ENCODE results near the gene EXOC3L1.

The EXOC3L1 gene

DNA sequence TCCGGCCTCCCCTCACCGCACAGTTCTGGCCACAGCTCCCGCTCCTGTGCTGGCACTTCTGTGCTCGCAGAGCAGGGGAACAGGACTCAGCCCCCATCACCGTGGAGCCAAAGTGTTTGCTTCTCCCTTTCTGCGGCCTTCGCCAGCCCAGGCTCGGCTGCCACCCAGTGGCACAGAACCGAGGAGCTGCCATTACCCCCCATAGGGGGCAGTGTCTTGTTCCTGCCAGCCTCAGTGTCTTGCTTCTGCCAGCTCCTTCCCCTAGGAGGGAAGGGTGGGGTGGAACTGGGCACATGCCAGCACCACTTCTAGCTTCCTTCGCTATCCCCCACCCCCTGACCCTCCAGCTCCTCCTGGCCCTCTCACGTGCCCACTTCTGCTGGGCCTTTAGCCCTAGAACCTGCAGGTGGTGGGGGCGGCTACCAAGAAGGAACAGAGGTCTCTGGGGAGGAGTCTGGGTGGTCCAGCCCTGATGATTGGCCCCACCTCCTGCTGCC, 8.3 kb upstream of the EXOC3L1 start:
- DNase-seq, result no peak

DNA sequence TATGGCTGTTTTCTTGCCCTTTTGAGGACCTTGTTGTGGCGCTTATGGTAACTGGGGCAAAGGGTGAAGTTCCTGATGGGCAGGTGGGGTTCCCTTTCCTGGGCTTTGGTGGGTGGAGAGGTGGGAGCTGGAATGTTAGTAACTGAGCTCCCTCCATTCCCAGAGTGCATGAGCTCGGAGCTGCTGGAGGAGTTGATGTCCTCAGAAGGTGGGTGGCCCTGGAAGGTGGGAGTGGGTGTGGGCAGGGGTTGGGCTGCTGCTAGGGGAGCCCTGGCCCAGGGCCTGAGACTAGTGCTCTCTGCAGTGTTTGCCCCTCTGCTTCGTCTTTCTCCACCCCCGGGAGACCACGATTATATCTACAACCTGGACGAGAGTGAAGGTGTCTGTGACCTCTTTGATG, 7.8 kb upstream of the EXOC3L1 start:
- no peak for DNase-seq

DNA sequence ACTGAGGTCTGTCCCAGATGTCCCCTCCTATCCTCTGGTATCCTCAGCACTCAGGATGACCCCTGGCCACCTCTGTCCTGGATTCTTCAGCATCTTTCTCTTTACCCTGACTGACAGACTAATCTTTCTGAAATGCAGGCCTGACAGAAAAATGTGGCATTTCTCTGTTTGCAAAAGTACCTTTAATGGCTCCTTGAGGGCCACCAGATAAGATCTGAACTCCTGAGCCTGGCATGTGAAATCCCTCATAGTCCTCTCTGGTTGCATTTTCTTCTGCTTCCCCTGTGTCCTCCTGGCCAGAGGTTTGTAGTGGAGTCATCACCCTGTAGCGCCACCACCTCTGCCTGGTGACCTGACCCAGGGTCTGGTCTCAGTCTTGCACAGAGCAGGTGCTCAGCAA, 6.9 kb upstream of the EXOC3L1 start:
- DNase-seq, result no peak

DNA sequence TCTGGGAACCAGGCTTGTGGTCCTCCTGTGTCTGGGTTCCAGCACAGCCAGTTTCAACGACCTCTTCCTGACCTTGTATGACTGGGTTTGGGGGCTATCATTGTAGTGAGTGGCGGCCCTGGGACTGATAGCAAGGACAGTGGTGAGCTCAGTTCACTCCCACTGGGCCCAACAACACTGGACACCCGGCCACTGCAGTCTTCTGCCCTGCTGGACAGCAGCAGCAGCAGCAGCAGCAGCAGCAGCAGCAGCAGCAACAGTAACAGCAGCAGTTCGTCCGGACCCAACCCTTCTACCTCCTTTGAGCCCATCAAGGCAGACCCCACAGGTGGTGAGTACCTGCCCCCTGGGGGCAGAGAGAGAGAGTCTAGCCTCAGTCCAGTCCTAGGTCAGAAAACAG, 5.7 kb upstream of the EXOC3L1 start:
- DNase-seq, result no peak

DNA sequence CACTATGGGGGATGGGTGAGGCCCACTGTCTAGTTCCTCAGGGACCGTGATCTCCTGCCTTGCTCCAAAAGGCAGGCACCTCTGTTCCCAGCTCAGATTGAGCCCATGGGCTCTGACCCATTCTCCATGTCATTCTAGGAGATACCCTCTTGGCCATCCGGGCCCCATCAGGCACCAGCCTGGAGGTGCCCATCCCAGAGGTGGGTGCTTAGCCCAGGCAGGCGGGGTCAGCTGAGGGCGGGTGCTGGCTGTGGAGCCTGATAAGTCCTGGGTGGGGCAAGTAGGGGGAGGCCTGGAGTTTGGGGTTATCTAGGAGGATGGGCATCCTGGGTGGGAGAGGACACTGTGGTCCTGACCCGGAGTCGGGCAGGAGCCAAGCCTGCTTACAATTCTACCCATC, 4.3 kb upstream of the EXOC3L1 start:
- DNase-seq, result no peak

DNA sequence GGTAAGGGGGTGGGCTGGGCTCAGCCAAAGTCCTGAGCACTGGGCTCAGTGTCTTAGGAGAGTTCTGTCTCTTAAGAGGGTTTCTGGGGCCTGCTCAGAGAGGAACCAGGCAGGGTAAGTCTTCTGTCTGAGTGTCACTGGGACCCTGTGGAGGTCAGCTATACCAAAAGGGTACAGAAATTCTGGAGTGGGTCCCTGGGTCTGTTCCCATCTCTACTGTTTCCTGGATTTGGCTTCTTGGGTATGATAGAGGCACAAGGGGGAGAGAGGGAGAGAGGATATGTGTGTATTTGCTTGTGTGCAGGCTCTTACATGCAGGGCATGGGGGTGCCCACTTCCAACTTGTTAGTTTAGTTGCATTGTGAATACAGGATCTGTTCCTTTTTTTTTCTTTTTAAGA, 3.6 kb upstream of the EXOC3L1 start:
- DNase-seq, result no peak

DNA sequence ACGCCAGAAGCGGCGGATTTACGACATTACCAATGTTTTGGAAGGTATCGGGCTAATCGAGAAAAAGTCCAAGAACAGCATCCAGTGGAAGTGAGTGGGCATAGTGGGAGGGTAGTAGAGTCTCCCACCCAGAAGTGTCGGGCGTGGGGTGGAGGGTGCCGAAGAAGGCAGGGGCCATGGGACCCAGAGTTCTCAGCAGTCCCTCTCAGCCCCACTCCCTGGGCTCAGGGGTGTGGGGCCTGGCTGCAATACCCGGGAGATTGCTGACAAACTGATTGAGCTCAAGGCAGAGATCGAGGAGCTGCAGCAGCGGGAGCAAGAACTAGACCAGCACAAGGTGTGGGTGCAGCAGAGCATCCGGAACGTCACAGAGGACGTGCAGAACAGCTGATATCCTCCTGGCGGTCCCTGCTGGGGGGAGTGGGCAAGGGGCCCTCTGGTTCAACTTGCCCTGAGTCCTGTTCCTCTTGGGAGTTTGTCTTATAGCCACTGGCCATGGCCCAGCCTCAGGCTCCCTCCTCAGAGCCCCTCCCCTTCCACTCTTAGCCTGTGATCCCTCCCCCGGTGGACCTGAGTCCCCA, 2.9 kb upstream of the EXOC3L1 start:
- no peak for DNase-seq

DNA sequence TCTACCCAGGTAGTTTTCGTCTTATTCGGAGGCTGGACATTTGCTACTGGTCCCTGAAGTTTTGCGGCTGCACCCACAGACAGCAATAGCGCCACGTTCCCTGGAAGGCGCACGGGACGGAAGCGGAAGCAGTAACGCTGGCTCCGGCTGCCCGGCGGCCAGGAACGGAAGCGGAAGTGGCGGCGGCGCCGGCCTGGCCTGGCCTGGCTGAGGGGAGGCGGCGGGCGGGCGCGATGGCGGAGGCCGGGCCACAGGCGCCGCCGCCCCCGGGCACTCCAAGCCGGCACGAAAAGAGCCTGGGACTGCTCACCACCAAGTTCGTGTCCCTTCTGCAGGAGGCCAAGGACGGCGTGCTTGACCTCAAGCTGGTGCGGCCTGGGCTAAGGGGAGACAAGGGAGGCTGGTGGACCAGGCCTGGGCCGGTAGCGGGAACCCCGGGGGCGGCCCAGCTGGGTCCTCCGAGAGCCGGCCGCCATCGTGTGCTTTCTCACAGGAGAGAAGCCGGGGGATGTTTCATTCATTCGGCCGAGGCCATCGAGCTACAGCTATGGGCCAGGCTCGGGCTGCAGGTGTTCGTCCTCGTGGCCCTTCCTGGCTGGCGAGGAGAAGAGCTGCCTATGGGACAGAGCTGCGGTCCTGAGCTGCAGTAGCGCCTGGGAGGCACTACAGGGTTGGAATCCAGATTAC, 2.2 kb upstream of the EXOC3L1 start, which contains the start of gene E2F4:
E2F4 (plus strand) TSS at position 161 of the 687 bp plus-strand sequence; CDS start at position 234, 73 bp downstream.
- peak; percentile 87 for DNase-seq

DNA sequence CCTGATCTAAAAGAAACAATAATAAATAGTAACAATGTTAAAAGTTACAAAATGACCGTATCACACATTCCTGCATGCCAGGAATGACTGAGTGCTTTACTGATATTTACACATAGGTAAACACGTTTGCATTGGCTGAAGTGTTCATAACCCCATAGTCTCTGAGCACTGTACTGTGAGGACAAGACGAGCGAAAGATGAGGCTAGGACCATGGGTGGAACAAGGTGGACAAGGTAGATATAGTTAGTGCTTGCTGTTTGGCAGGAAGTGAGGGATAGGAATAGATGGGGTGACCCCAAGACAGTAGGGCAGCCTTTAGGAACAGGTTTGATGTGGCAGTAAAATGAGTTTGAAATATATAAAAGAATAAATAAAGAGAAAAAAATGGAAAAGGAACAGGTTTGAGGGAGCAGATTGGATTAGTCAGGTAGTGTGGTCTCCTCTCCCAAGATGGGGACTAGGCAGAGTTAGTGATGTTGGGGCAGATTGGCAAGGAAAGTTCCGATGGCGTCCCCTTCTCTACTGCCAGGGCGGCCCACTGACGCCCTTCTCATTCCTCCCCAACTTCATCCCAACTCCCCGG, 1.6 kb upstream of the EXOC3L1 start:
- no peak for DNase-seq

DNA sequence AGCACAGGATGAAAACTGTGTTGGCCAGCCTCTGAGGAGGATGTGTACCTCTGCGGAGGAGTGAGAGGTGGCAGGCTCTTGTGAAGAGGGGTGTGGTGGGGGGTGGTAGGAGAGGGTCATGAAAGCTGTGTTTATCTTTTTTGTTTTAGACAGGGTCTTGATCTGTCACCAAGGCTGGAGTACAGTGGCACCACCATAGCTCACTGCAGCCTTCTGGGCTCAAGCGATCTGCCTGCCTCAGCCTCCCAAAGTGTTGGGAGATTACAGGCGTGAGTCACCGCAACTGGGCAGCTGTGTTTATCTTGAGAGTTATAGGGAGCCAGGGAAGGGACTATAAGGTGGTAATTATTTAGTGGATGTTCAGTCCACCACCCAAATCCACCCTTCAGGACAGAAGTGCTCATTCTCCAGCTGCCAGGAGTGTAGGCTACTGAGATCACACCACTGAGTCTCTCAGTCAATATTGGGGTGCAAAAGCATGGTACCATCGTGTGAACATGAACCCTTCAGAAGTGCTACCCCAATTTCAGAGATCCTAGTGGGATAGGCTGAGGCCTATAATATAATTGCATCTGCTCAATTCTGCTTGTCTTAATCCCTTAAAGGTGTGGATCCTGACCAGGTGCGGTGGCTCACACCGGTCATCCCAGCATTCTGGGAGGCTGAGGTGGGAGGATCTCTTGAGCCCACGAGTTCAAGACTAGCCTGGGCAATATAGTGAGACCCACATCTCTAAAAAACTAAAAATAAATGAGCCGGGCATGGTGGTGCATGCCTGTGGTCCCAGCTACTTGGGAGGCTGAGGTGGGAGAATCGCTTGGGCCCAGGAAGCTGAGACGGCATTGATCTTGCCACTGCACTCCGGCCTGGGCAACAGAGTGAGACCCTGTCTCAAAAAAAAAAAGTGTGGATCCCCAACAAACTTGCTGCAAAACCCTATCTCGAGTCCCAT, 788 bp upstream of the EXOC3L1 start:
- no peak for DNase-seq

DNA sequence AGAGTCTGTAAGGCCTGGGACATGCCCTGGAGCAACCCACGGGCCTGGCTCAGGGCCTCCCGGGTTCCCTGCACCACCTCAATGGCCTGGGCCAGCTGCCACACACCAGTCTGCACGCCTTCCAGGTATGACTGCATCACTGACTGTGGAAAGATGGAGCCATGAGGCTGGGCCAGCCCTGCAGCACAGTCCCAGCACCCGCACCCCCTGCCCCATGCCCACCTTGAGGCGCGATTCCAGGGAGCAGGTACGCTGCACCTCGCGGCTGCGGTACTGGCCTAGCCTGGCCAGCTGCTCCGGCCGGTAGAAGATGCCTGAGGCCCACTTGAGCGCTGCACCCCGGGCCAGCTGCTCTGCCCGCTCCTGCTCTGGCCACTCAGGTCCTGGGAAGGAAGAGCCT, 1.1 kb downstream of the EXOC3L1 start:
- DNase-seq, result no peak

DNA sequence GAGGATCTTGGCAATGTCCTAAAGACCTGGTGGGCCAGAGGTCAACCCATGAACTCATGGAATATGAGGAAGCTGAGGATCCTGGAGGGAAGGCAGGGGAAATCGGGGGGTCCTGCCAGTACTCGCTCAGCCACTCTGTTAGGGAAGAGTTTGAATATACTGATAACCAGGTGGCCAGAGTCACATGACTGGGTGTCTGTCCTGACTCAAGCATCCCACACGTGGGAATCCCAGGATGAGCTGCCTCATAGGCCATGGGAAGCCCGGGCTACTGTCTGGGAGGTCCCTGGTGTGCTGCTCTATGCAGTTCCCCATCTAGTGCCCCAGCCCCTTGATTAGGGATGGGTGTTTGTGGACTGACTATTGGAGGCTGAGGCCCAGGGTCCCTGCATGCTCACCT, 1.6 kb downstream of the EXOC3L1 start:
- DNase-seq, result no peak

DNA sequence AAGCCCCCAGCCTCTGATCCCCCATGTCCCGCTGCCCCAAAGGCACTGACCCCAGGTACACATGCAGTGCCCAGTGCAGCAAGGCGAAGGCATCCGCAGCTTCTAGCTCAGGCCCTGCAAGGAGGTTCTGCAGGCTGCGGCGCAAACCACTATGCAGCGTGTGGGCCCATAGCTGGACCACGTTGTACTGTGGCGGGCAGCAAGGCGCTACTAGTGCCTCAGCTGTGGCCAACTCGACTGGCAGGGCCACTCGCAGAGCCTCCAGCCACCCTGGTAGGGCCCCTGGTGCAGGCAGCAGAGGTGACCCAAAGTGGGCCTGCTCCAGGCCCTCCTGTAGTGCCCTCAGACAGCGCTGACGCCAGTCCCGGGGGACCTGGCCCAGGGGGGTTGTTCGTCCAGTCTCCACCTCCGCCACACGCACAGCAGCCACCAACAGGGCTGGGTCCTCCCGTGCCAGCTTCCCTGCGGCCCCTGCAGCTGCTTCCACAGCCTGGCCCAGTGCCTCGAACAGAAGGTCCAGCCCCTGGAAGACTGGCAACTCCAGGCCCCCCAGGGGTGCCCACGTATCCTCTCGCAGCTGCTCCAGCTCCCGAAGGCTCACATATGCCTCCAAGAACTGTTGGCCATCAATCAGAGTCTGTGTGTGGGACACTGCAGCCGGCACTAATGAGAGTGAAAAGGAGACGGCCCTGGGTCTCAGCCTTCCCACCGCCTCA, 2.6 kb downstream of the EXOC3L1 start:
- DNase-seq, result no peak

DNA sequence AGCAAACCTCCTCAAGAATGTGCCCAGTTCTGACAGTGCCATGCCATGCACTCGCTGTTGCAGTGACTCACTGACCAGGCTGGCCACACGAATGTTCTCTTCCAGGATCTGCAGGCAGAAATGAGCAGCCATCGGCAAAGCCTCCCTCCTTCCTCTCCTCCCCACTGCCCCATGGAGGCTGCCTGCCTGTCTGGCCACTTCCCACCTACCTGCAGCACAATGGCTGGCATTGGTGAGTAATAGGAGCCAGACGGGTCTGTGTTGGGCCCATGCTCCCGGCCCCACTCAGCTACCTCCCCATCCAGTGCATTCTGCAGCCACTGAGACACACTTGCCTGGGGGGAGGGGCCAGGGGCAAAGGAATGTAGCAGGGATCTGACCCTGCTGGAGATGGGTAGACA, 3.4 kb downstream of the EXOC3L1 start:
- DNase-seq, result no peak

DNA sequence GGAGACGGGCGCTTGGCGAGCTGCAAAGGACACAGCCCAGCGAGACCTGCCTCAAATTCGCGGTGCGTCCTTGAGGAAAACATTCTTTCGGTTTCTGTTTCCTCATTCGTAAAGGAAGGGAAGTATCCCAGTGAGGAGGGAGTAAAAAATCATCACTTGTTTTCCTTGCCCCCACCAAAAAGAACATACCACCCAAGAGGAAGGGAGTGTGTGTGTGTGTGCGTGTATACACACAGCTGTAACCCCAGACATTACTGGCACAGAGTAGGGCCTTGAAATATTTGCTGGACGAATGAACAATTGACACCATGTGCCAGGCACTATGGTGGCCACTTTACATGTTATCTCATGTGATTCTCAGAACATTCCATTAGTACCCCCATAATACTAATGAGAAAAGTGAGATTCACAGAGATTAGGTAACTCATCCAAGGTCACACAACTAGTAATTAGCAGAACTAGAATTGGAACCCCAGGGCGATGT, 4.2 kb downstream of the EXOC3L1 start:
- no peak for DNase-seq

DNA sequence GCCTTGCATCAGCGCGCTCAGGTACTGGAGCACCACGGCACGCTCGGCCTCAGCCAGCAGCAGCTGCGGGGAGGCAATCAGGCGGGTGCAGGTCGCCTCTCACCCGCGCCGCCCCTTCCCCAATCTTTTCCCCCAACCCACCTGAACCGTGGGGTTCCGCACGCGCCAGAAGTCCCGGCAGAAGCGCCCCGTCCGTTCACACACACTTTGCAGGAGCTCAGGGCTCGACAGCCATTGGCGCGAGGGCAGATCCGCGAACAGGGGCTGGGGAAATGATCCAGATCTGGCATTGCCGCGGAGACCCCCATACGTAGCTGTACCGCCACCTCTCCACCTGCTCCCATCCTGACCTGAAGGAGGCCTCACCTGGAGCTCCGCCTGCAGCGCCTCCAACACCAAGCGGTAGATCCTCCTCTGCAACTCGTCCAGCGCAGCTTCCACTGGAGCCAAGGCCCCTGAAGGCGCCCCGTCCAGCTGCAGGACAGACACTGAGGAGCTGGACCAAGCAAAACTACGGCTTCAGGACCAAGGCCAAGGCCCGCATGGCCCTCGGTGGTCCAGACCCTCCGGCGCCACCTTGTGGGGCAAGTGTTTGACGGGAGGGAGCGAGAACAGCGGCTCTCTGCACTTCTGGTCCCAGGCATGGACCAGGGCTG, 4.8 kb downstream of the EXOC3L1 start:
- DNase-seq, result peak; percentile 68

DNA sequence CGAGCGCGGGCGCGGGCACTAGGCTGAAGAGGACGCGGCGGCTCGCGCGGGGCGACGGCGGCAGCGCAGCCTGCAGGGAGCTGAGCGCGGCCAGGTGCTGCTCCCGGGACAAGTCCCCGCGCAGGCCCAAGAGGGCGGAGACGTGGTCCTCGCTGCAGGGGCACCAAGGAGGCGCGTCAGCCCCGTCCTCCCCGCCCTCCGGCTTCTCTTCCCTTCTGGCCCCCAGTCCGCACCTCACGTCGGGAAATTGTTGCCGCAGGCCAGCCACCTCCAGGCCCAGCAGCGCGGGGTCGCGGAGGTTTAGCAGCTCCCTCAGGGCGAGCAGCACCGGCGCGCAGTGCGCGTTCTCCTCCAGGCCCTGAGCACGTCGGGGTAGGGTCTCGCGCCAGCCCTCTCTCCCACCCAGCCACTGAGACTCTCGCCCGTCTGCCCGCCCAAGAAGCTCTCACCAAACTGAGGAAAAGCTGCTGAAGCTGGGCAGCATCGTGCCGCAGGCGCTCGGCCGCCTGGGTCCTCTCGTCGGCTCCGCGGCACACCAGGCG, 5.4 kb downstream of the EXOC3L1 start:
- DNase-seq, result no peak

DNA sequence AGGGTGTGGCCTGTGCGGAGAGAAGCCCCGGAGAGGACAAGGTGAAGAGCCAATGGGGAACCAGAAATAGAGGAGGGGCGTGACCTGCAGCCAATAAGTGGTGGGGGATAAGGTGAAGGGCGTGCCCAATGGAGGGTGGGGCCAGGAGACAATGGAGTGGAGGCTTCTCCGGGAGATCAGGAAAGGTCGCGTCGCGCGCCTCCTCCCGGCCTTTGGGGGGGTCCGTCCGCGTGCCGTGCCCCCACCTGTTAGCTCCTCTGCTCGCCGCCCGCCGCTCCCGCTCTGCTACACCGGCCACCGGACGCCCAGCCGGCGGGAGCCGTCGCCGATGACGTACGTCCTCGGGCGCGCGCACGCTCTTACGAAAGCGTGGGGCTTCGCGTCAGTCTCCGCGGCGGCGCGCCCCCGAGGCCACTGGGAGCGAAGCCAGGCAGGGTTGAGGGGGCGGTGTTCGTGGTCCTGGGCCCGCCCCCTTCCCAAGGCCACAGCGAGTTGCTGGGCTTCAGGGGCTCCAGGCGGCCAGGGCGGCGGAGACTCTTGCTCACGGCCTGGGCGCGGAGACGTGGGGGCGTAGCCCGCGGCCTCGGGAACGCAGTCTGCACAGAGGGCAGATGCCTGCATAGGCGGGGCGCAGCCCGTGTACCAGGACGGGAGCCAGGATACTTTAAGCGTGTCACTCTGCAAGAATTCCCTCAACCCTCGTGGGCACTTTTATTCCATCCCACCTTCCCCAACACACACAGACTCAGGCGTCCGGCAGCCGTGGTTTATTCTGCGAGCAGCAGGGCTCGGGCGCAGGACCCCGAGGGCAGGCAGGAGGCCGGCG, 6.1 kb downstream of the EXOC3L1 start, which contains the start of gene MATCAP1:
MATCAP1 (minus strand) TSS at position 337 of the 826 bp plus-strand sequence. CDS start 3,353 bp downstream, outside the sequence.
- peak; percentile 92 for DNase-seq

DNA sequence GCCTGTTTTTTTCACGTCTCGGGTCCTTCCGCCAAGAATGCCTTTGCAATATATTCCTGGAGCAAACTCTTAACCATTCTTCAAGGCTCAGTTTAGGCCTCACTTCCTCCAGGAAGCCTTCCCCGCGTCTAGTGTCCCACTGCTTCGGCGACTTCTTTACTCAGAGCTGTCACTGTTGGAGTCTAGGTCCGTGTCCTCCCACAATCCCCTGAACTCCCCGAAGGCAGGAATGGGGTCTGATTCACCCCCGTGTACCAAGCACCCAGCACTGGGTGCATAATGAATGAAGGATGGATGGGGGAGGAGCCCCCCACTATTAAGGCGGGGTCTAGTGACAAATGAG, 6.7 kb downstream of the EXOC3L1 start:
- no peak for DNase-seq

DNA sequence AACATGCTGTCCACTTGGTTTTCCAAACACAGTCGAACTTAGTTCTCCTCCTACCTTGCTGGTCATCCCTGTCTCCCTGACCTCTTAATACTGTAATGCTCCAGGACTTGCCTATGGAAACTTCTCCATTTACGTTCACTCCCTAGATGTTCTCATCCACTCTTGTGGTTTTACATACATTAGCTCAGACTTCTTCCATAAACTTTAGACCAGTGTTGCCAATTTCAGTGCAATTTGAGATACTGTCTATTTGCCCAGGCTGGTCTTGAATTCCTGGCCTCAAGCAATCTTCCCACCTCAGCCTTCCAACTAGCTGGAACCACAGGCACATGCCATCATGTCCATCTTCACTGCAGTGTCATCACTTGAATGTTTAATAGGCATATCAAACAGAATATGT, 7.6 kb downstream of the EXOC3L1 start:
- DNase-seq, result no peak

DNA sequence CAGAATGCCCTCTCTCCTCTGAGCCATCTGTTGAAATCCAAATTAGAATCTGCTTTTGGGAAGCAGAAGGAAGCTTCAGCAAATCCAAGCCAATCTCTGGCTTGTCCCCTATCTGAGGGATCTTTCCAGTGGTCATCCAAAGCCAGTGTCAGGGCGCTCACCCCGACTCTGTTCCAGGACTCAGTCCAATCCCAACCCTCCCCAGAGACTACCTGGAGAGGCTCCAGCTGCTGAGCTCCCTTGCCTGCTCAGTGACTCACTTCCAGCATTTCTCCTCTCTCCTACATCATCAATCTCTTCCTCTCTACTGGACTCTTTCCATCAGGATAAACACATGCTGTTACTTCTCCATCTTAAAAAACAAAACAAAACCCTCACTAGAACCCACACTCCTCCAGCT, 8.6 kb downstream of the EXOC3L1 start:
- no peak for DNase-seq

All from NCI-H2107 (cell line).